Ovary (tissue), 9 donors: ENCODE data around the gene BUB1B. TPM values are rescaled to one million over a fixed set of nuclear protein-coding genes. Genes with fewer than 3 reads are reported as not detected.

Source experiments
- DNase-seq, 5 donors: peaks; one replicate each; pipeline ENCODE4 v3.0.0-alpha.2; 2019 to 2020
- H3K27ac ChIP-seq, 2 donors: fragments of 200-600 bp; one replicate each; pipeline versions ENCODE4 v1.5.1 to v1.8.0; 2019 to 2022
- H3K27me3 ChIP-seq: fragments of 200-600 bp; one replicate; pipeline ENCODE4 v1.8.0; 2022
- H3K36me3 ChIP-seq: fragments of 200-600 bp; sonication (generic); one replicate; pipeline ENCODE4 v1.5.1; 2019
- H3K4me1 ChIP-seq: one replicate; pipeline ENCODE4 v1.8.1; 2013; ENCODE audit warnings: mild to moderate bottlenecking, moderate library complexity; ENCODE audit not compliant: insufficient read depth
- H3K4me3 ChIP-seq: fragments of 200-600 bp; sonication (generic); one replicate; pipeline ENCODE4 v1.5.1; 2017
- H3K9me3 ChIP-seq, 2 donors: fragments of 200-600 bp in 1 of 2; sonication (generic) in 1 of 2; one replicate each; pipeline versions ENCODE4 v1.5.1 to v1.8.1; 2013 to 2019; ENCODE audit warnings: mild to moderate bottlenecking in 1 of 2, moderate library complexity in 1 of 2
- EP300 ChIP-seq: sonication (generic); formaldehyde crosslinking; IDR thresholded peaks from one replicate; pipeline ENCODE4 v1.6.1; 2017; ENCODE audit warnings: antibody characterized with exemption
- POLR2A ChIP-seq: fragments of 450-650 bp; IDR thresholded peaks from one replicate; pipeline ENCODE4 v1.6.1; 2017; ENCODE audit warnings: antibody characterized with exemption, mild to moderate bottlenecking, moderate library complexity
- WGBS, 3 donors: extraction: QIAGEN DNeasy Blood & Tissue Kit in 1 of 3; methylation state at CpG; one replicate each; pipeline versions ENCODE4 v1.1.5 to v1.1.7; 2013 to 2017; 5-methylcytosine and 5-hydroxymethylcytosine counted together
- intact Hi-C, 4 donors: fragments of 100-400 bp; cut with DNase I; formaldehyde crosslinking; loops; one replicate each; pipeline versions ENCODE4 v1.11.0 to v1.15.1; 2022 to 2023
- polyA plus RNA-seq, 2 donors: library from polyadenylated mRNA; stranded (reverse); fragments of 200-250 nt in 1 of 2; fragments of 350-450 nt in 1 of 2; fragmentation: Illumina TruSeq in 1 of 2; extraction: RNeasy Lipid Tissue Mini Kit (QIAGEN cat#74804) in 1 of 2; gene quantifications; one replicate each; pipeline ENCODE4 v1.2.3, GENCODE V29; 2013 to 2014
- total RNA-seq, 7 donors: library from RNA; depleted of rRNA in 2 of 7; stranded (reverse); fragments of >200 nt in 2 of 7; fragmentation: NEBNext Ultra II Directional in 3 of 7; extraction: Animal tissue kit (Norgen Biotek cat#: 25700) in 3 of 7; gene quantifications; one replicate each; pipeline versions ENCODE4 v1.1.0 to v1.2.4, GENCODE V29; 2016 to 2023
- TF ChIP-seq, protein P1 (sequence below), 3 donors: fragments of 450-650 bp in 2 of 3; fragments of 200-600 bp in 1 of 3; IDR thresholded peaks; one replicate each; pipeline versions ENCODE4 v1.5.1 to v1.8.0; 2016 to 2022; ENCODE audit warnings: antibody characterized with exemption in 3 of 3, mild to moderate bottlenecking in 1 of 3
- donor health status: DM: no; HTN: no; CAD: no; lungs with moderate emphysema.
- donor health status: DM: no; HTN: no; CAD: no.
- donor health status: Bipolar disorder and iron deficiency.
- donor health status: DM: yes; HTN: yes; CAD: no.
- donor health status: DM: no; HTN: no; CAD: no.
- donor health status: DM: yes; HTN: yes; CAD: no.

BUB1B gene
- total and polyA plus RNA-seq, 9 donors, result 0.43 to 2.4 (median 1.2) TPM; not detected in 1

GRCh38 chr15:40198355-40199085 is 37.7 kb downstream of the BUB1B start:
- intact Hi-C loops, result no loop called here
- TF ChIP-seq EP300 (no peak), POLR2A (no peak)
- TF ChIP-seq, protein P1, sequence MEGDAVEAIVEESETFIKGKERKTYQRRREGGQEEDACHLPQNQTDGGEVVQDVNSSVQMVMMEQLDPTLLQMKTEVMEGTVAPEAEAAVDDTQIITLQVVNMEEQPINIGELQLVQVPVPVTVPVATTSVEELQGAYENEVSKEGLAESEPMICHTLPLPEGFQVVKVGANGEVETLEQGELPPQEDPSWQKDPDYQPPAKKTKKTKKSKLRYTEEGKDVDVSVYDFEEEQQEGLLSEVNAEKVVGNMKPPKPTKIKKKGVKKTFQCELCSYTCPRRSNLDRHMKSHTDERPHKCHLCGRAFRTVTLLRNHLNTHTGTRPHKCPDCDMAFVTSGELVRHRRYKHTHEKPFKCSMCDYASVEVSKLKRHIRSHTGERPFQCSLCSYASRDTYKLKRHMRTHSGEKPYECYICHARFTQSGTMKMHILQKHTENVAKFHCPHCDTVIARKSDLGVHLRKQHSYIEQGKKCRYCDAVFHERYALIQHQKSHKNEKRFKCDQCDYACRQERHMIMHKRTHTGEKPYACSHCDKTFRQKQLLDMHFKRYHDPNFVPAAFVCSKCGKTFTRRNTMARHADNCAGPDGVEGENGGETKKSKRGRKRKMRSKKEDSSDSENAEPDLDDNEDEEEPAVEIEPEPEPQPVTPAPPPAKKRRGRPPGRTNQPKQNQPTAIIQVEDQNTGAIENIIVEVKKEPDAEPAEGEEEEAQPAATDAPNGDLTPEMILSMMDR (IDR thresholded peaks at IDR 0.05), result no peak
- Histone ChIP-seq H3K27ac (no peak overlapping the region), H3K9me3 (no peaks in the 10 kb centered on the region), H3K4me3 (no peak overlapping the region), H3K4me1 (no peaks in the 10 kb centered on the region), H3K27me3 (no peaks in the 10 kb centered on the region), H3K36me3 (no peaks in the 10 kb centered on the region)
- 93 to 100% (median 98%) methylated on average over 1 of the region's 1 CpG for WGBS, 3 donors
- DNase-seq, result no peak

GRCh38 chr15:40204100-40204499 is 43.2 kb downstream of the BUB1B start:
- H3K27ac ChIP-seq, result no peak overlapping the region
- no peaks in the 10 kb centered on the region for H3K27me3 ChIP-seq
- intact Hi-C loops, result no loop called here
- no peaks in the 10 kb centered on the region for H3K9me3 ChIP-seq
- no peak overlapping the region for H3K4me3 ChIP-seq
- H3K36me3 ChIP-seq, result no peaks in the 10 kb centered on the region
- no peak for DNase-seq
- TF ChIP-seq POLR2A (no peak), EP300 (no peak)
- TF ChIP-seq, protein P1 (IDR thresholded peaks at IDR 0.05), result no peak
- 92 to 96% (median 94%) methylated on average over 1 of the region's 1 CpG for WGBS, 3 donors
- no peaks in the 10 kb centered on the region for H3K4me1 ChIP-seq

- WGBS, 3 donors, result 55 to 63% (median 58%) methylated on average over 6 of the region's 6 CpGs
- Histone ChIP-seq H3K4me1 (no peaks in the 10 kb centered on the region), H3K36me3 (no peaks in the 10 kb centered on the region), H3K9me3 (no peaks in the 10 kb centered on the region), H3K27me3 (no peaks in the 10 kb centered on the region), H3K27ac (no peak overlapping the region), H3K4me3 (no peak overlapping the region)
- intact Hi-C loops, result loop anchor here in 3 of 4 donors (2.0 to 10.0 kb wide), 5 partner anchors 55 to 208 kb away; no protein-coding TSS in a partner anchor
- TF ChIP-seq, protein P1 (IDR thresholded peaks at IDR 0.05), result peak; percentile 60 to 80 (median 67)
- TF ChIP-seq EP300, result no peak
- peak in 1 of 5 donors; percentile 35 for DNase-seq
These were observed 56.4 kb downstream of the BUB1B start for GRCh38 chr15:40217166-40217824.

GRCh38 chr15:40219801-40220200 is 58.9 kb downstream of the BUB1B start:
- no peak overlapping the region for H3K27ac ChIP-seq
- TF ChIP-seq, protein P1 (IDR thresholded peaks at IDR 0.05), result no peak
- TF ChIP-seq EP300 (no peak), POLR2A (no peak)
- DNase-seq, result no peak
- no peak overlapping the region for H3K4me3 ChIP-seq
- no peaks in the 10 kb centered on the region for H3K36me3 ChIP-seq
- H3K4me1 ChIP-seq, result no peaks in the 10 kb centered on the region
- WGBS, 3 donors, result 94 to 96% (median 95%) methylated on average over 1 of the region's 1 CpG
- intact Hi-C loops, result loop anchor here in 2 of 4 donors (2.0 to 10.0 kb wide), 5 partner anchors 52 to 205 kb away; no protein-coding TSS in a partner anchor
- H3K9me3 ChIP-seq, result no peaks in the 10 kb centered on the region
- no peaks in the 10 kb centered on the region for H3K27me3 ChIP-seq
